ENCODE measurements around the gene KRTAP10-6. TPM values are rescaled to one million over a fixed set of nuclear protein-coding genes. Genes with fewer than 3 reads are reported as not detected.
"Not testable (repeated sequence)": the region's sequence is repeated elsewhere in the genome, so short reads cannot be mapped to it uniquely, and the experiment has no call there.

The KRTAP10-6 gene
- total RNA-seq, 3 donors from 2014 or later: not detected

GRCh38 chr21:44612029-44612486 is 19.8 kb upstream of the KRTAP10-6 start, which contains the start of gene KRTAP10-8:
TSS of gene KRTAP10-8 (plus strand) at chr21:44612079. CDS start at chr21:44612101, 22 bp downstream.
- TF ChIP-seq POLR2AphosphoS5 (IDR thresholded peaks at IDR 0.05) (no peak), POLR2A (IDR thresholded peaks at IDR 0.05) (no peak), CTCF (IDR thresholded peaks at IDR 0.05) (no peak)
- Histone ChIP-seq H3K27ac (no peak within 1 kb of the TSS), H3K4me3 (no peak within 1 kb of the TSS), H3K27me3 (peaks cover 0 to 33% of the 10 kb centered on the region in 2 donors), H3K4me1 (no peaks in the 10 kb centered on the region), H3K9me3 (peaks cover 29 to 34% of the 10 kb centered on the region in 2 donors), H3K36me3 (no peaks in the 10 kb centered on the region)
- no peak for DNase-seq (ENCODE audit: low spot score in 2 of 2)
- intact Hi-C loops (cut with DNase I; ENCODE audit: low total_unique reads): no loop called here

DNA sequence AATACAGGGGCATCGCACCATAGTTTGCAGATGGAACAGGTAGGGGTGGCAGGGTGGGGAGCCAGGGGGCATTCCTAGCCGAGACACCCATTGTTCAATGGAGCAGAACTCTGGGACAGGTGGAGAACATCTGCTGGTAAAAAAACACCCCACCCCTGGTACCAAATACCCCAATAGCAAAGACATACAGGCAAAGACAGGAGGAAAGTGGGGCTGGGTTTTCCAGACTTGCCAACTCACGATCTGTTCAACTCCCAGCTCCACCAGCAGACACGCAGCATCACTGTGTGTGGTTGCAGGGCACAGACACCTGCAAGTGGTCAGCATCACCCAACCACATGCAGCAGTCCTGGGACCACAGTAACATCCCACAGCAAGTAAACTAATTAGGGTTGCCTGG is 19.2 kb upstream of the KRTAP10-6 start:
- Histone ChIP-seq H3K4me1 (no peaks in the 10 kb centered on the region), H3K36me3 (no peaks in the 10 kb centered on the region), H3K27me3 (peaks cover 0 to 31% of the 10 kb centered on the region in 2 donors), H3K27ac (no peak overlapping the region), H3K4me3 (no peak overlapping the region), H3K9me3 (peaks cover 29 to 34% of the 10 kb centered on the region in 2 donors)
- intact Hi-C loops (cut with DNase I; ENCODE audit: low total_unique reads): no loop called here
- no peak for DNase-seq (ENCODE audit: low spot score in 2 of 2)
- TF ChIP-seq CTCF (IDR thresholded peaks at IDR 0.05) (no peak), POLR2A (IDR thresholded peaks at IDR 0.05) (no peak), POLR2AphosphoS5 (IDR thresholded peaks at IDR 0.05) (no peak)

- H3K27ac ChIP-seq; H3K36me3 ChIP-seq; intact Hi-C loops (cut with DNase I; ENCODE audit: low total_unique reads); DNase-seq (ENCODE audit: low spot score in 2 of 2); H3K4me3 ChIP-seq; H3K4me1 ChIP-seq: not testable (repeated sequence)
- H3K9me3 ChIP-seq: peaks cover 29 to 34% of the 10 kb centered on the region in 2 donors
- peaks cover 0 to 22% of the 10 kb centered on the region in 2 donors for H3K27me3 ChIP-seq
Observed at GRCh38 chr21:44610157-44610843, 18.0 kb upstream of the KRTAP10-6 start.

DNA sequence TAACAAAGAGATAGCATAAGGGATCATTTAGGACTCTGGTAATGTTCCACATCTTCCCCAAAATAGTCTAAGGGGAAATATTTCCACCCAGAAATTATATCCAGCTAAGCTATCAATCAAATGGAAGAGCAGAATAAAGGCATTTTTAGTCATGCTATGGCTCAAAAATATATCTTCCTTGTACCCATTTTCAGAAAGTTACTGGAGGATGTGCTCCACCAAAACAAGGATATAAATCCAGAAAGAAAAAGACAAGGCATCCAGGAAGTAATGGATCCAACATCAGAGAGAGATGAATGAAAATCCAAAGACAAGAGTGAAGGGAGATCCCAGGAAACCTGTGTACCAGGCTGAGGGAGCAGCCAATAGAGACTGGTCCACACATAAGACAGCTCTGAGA is 16.9 kb upstream of the KRTAP10-6 start:
- Histone ChIP-seq H3K27me3 (peaks cover 0 to 13% of the 10 kb centered on the region in 2 donors), H3K9me3 (peaks cover 29 to 38% of the 10 kb centered on the region in 2 donors)
- intact Hi-C loops (cut with DNase I; ENCODE audit: low total_unique reads): no loop called here

DNA sequence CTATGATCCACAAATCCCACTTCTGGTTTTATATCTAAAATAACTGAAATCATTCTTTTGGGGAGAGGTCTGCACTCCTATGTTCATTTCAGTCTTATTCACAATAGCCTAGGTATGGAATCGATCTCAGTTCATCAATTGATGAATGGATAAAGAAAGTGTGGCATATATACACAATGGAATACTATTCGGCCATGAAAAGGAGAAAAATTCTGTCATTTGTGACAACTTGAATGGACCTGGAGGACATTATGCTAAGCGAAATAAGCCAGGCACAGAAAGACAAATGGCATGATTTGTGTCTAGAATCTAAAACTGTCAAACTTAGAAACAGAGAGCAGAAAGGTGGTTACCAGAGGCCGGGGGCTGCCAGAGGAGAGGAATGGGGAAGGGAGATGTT is 14.2 kb upstream of the KRTAP10-6 start:
- H3K9me3 ChIP-seq: peaks cover 22 to 32% of the 10 kb centered on the region in 2 donors
- H3K36me3 ChIP-seq: no peaks in the 10 kb centered on the region
- DNase-seq (ENCODE audit: low spot score in 2 of 2): no peak
- no peak for TF ChIP-seq POLR2AphosphoS5 (IDR thresholded peaks at IDR 0.05)
- TF ChIP-seq CTCF (IDR thresholded peaks at IDR 0.05): no peak
- no peak for TF ChIP-seq POLR2A (IDR thresholded peaks at IDR 0.05)
- intact Hi-C loops (cut with DNase I; ENCODE audit: low total_unique reads): no loop called here
- H3K4me3 ChIP-seq: no peak overlapping the region
- H3K4me1 ChIP-seq: no peaks in the 10 kb centered on the region
- no peak overlapping the region for H3K27ac ChIP-seq
- H3K27me3 ChIP-seq: peaks cover 0 to 29% of the 10 kb centered on the region in 2 donors

More for the DNA sequence above, 16.9 kb upstream of the KRTAP10-6 start:
- Histone ChIP-seq H3K4me3 (no peak overlapping the region), H3K27ac (no peak overlapping the region), H3K36me3 (no peaks in the 10 kb centered on the region), H3K4me1 (no peaks in the 10 kb centered on the region)
- DNase-seq (ENCODE audit: low spot score in 2 of 2): no peak
- TF ChIP-seq POLR2AphosphoS5 (IDR thresholded peaks at IDR 0.05) (no peak), POLR2A (IDR thresholded peaks at IDR 0.05) (no peak), CTCF (IDR thresholded peaks at IDR 0.05) (no peak)
